Thyroid gland (tissue), 4 donors: ENCODE measurements around the gene TMEM201.

Source experiments
- CTCF ChIP-seq, 6 experiments: fragments of 200-600 bp in 3 of 6; fragments of 450-650 bp in 3 of 6; sonication (generic) in 3 of 6; IDR thresholded peaks; one replicate each; pipeline ENCODE4 v1.5.1; 2016 to 2019; ENCODE audit warnings: antibody characterized with exemption in 6 of 6, mild to moderate bottlenecking in 2 of 6, inconsistent platforms in 1 of 6, moderate library complexity in 1 of 6
- POLR2A ChIP-seq, 2 donors: fragments of 450-650 bp; IDR thresholded peaks; one replicate each; pipeline ENCODE4 v1.6.1; 2017; ENCODE audit warnings: antibody characterized with exemption in 2 of 2, mild to moderate bottlenecking in 2 of 2, moderate library complexity in 1 of 2

DNA sequence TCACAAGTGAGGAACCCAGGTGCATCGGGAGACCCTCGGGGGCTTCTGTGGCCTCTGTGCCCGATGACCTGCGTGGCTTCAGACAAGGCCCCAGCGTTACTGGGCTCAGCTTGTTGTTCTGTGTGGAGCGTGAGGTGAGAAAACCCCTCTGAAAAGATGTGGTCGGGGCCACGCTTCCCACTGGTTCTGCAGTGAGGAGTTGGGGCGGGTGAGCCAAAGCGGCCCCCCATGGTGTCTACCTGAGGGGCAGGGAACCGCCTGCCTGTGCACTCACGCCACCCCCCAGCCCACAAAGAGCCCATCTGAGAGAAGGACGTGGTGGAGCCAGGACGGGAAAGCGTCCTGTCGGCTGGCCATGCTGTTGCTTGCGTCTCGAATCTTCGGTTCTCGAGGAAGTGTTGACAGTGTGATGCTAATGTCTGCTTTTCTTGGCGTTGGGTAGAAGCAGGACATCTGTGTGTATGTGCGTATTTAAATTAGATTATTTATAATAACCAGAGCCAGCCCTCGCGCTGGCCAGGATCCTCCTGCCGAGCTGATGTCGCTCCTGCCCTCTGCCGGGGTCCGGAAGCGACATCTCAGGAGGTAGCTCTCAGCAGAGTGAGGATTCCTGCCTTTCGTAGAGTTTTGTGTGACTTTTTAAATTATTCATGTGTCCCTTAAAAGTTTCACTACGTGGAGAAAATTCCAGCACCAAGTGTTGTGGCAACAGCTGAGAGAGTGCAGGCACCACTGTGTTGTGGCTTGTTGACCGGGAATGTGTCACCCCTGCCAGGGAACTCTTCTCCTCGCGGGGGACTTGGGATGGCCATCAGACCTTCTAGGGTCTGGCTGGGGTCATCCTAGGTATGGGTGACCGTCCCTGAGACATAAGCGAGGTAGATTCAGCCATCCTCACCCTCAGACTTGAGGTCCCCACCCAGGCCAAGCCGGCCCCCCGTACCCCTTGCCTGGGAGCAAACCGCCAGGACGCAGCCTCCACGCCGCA is 15.3 kb downstream of the TMEM201 start:
- TF ChIP-seq POLR2A (IDR thresholded peaks at IDR 0.05): no peak
- TF ChIP-seq CTCF (IDR thresholded peaks at IDR 0.05): no peak
